Activated CD8-positive, alpha-beta memory T cell treated with anti-CD3 and anti-CD28 coated beads, Interleukin-2, amount 10 ng/mL, durations not matched to agents 7 days and 5 days (primary cell): ENCODE measurements around the gene TRDMT1. TPM values are rescaled to one million over a fixed set of nuclear protein-coding genes. Genes with fewer than 3 reads are reported as not detected.

Source experiments
- ATAC-seq: fragments of 150-1000 bp; cut with Tn5 transposase; one replicate; pipeline ENCODE4 v1.10.0; 2021; ENCODE audit warnings: moderate library complexity
- CTCF ChIA-PET: fragments of 350-600 bp; sonication (Branson Sonifier 250); formaldehyde crosslinking; loops from one replicate; lab custom pipeline; 2021; ENCODE audit warnings: antibody characterized with exemption; lab: Charles Lee
- DNase-seq: peaks from one replicate; pipeline ENCODE4 v3.0.0-alpha.2; 2020
- H3K27ac Mint-ChIP-seq: one replicate; pipeline ENCODE4 v1.8.0; 2021; ENCODE audit warnings: mild to moderate bottlenecking, mixed read lengths
- H3K27me3 Mint-ChIP-seq: one replicate; pipeline ENCODE4 v1.8.0; 2021; ENCODE audit warnings: mixed read lengths
- H3K36me3 Mint-ChIP-seq: one replicate; pipeline ENCODE4 v1.8.0; 2021; ENCODE audit warnings: mild to moderate bottlenecking, mixed read lengths
- H3K4me1 Mint-ChIP-seq: one replicate; pipeline ENCODE4 v1.8.0; 2021; ENCODE audit warnings: mixed read lengths
- H3K4me3 Mint-ChIP-seq: one replicate; pipeline ENCODE4 v1.8.0; 2021; ENCODE audit warnings: mild to moderate bottlenecking, moderate library complexity, mixed read lengths
- H3K9me3 Mint-ChIP-seq: one replicate; pipeline ENCODE4 v1.8.0; 2022; ENCODE audit warnings: low read depth, mixed read lengths
- total RNA-seq, 2 experiments: library from RNA; stranded (reverse); gene quantifications; one replicate each; pipeline ENCODE4 v1.2.3, GENCODE V29; 2021

Gene TRDMT1
- total RNA-seq, 2 experiments from 2014 or later, result 7.7 to 9.2 TPM

DNA sequence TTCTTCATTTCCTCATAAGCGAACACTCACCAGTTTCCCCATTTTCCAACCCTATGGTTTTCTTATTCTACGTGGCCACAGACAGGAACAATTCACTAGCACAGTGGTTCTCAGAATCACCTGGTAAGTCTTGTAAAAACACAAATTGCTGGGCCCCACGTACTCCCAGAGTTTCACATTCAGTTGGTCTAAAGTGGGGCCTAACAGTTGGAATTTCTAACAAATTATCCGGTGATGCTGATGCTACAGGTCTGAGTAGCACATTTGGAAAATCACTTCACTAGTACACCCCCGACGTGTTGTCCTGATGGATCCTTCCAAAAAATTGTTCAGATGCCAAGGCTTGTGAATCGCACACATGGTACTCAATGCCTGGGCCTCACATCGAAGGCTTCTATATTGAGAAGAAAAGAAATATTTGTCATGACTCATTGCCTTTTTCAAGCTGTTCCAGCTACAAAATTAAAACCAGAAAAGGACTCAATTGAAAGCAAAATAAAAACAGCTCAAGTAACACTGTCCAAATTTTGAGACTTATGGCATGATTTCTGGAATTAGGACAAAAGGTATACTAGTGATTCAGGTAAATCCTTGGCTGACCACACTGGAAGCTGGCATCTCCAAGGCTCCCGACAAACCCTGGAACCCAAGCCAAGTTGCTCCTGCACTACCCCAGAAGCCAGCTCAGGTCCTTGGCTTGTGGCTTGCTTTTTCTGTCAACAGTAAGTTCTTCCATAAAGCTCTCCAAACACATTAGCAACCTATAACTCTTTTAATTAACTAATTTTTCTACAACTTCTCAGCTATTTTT lies 13.7 kb upstream of the TRDMT1 start:
- Mint-ChIP-seq H3K4me3 (no peak overlapping the region), H3K36me3 (peaks cover 29% of the 10 kb centered on the region), H3K27ac (peak overlapping the region; percentile 96), H3K9me3 (no peaks in the 10 kb centered on the region), H3K27me3 (no peaks in the 10 kb centered on the region), H3K4me1 (peaks cover 60% of the 10 kb centered on the region)
- CTCF ChIA-PET, result interaction anchor here (1.4 to 2.7 kb wide), 3 partner anchors 9 to 14 kb away, joined by 8 to 42 read pairs (median 21); partner anchors contain the start of genes TRDMT1 and VIM
- no peak for ATAC-seq
- DNase-seq, result no peak

DNA sequence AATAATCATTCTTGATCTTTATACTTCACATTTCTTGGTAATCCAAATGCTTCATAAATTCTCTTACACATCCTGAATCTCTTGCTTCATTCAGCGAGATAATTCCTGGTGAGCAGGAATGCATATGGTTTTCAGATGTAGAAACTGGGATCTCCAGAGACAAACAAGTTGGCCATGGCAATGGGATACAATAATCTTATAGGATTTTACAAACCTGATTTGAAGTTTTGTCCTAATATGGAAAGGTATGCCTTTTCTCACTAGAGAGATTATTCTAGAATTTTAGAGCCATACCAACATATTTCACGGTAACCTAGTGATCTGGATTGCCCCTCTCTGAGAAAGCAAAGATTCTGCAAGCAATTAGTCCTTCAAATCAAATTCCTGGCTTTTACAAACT lies 13.1 kb upstream of the TRDMT1 start:
- H3K4me1 Mint-ChIP-seq, result peaks cover 59% of the 10 kb centered on the region
- no peaks in the 10 kb centered on the region for H3K27me3 Mint-ChIP-seq
- peaks cover 29% of the 10 kb centered on the region for H3K36me3 Mint-ChIP-seq
- peak overlapping the region; percentile 96 for H3K27ac Mint-ChIP-seq
- CTCF ChIA-PET, result interaction anchor here (2.7 to 4.2 kb wide), 2 partner anchors 12 to 14 kb away, joined by 24 to 42 read pairs; partner anchors contain the start of gene VIM
- H3K4me3 Mint-ChIP-seq, result no peak overlapping the region
- H3K9me3 Mint-ChIP-seq, result no peaks in the 10 kb centered on the region
- DNase-seq (no peak), ATAC-seq (no peak)

DNA sequence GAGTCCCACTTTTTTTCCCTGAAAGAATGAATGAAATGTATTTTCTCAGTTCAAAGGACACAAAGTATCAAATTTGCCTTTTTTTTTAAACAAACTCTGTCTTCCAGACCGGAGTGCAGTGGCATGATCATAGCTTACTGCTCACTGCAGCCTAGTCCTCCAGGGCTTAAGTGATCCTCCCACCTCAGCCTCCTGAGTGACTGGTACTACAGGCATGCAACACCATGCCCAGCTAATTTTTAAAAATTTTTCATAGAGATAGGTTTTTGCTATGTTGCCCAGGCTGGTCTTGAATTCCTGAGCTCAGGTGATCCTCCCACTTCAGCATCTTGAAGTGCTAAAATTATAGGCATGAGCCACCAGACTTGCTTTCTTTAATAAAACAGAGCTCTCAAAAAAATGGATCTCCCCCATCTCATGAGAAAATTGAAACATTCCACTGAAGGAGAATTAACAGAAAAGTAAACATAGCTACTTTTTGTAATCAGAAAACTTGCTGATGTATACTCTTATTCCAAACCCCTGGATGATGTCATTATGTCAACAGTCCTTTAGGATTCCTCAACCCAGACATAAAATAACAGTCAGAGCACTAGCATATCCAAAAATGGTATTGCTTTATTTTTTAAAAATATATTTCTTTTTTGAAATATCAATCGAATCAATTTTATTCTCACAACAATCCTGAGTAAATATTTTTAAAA lies 12.3 kb upstream of the TRDMT1 start:
- H3K4me3 Mint-ChIP-seq, result no peak overlapping the region
- peaks cover 26% of the 10 kb centered on the region for H3K36me3 Mint-ChIP-seq
- H3K9me3 Mint-ChIP-seq, result no peaks in the 10 kb centered on the region
- no peak for DNase-seq
- peaks cover 61% of the 10 kb centered on the region for H3K4me1 Mint-ChIP-seq
- H3K27ac Mint-ChIP-seq, result no peak overlapping the region
- no peaks in the 10 kb centered on the region for H3K27me3 Mint-ChIP-seq
- ATAC-seq, result no peak
- CTCF ChIA-PET, result interaction anchor here (0.6 to 4.2 kb wide), 4 partner anchors 13 to 92 kb away, joined by 4 to 24 read pairs (median 10); partner anchors contain the start of genes TRDMT1 and VIM

DNA sequence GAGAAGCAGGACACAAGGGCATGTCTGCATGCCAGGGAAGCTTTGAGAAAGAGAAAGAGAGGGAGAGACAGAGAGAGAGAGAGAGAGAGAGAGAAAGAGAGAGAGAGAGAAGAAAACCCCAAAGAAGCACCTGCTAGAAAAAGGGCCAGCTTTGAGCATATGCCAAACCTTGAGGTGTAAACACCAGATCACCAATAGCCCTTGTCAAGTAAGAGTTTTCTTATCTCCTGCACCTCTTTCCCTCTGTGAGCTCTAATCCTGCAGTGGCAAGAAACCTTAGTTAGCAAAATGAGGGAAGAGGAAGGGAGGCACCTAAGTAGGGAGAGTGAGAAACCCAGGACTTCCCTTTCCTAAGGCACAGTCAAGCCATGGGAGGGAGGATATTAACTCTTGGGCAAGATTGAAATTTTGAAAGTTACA lies 11.3 kb upstream of the TRDMT1 start:
- ATAC-seq (no peak), DNase-seq (no peak)
- Mint-ChIP-seq H3K4me1 (peaks cover 65% of the 10 kb centered on the region), H3K27ac (no peak overlapping the region), H3K36me3 (peaks cover 21% of the 10 kb centered on the region), H3K27me3 (no peaks in the 10 kb centered on the region), H3K4me3 (no peak overlapping the region), H3K9me3 (no peaks in the 10 kb centered on the region)
- CTCF ChIA-PET, result interaction anchor here (2.0 to 4.2 kb wide), 3 partner anchors 12 to 18 kb away, joined by 9 to 24 read pairs (median 11); partner anchors contain the start of genes TRDMT1 and VIM

DNA sequence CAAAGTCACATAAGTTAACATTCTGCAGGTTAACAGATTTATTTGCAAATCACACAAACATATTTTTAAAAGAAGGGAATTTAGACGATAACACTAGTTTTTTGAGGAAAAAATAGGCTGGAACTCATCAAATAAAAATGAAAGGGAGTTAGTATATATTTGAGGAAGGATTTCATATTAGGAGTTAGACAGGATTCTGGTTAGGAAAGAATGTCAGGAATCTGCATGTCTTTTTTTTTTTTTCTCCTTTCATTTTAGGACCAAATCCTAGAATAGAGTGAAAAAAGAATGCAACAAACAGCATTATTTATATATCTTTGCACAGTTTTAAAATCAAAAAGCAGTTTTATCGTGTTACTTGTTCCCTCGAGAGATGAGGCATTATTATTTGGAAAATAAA lies 8.9 kb upstream of the TRDMT1 start:
- DNase-seq (no peak), ATAC-seq (no peak)
- Mint-ChIP-seq H3K4me1 (peaks cover 61% of the 10 kb centered on the region), H3K36me3 (peaks cover 13% of the 10 kb centered on the region), H3K4me3 (no peak overlapping the region), H3K27ac (no peak overlapping the region), H3K9me3 (no peaks in the 10 kb centered on the region), H3K27me3 (no peaks in the 10 kb centered on the region)
- CTCF ChIA-PET, result interaction anchor here (4.2 kb wide), 1 partner anchor 17 kb away, joined by 24 read pairs; the partner anchor contains the start of gene VIM

DNA sequence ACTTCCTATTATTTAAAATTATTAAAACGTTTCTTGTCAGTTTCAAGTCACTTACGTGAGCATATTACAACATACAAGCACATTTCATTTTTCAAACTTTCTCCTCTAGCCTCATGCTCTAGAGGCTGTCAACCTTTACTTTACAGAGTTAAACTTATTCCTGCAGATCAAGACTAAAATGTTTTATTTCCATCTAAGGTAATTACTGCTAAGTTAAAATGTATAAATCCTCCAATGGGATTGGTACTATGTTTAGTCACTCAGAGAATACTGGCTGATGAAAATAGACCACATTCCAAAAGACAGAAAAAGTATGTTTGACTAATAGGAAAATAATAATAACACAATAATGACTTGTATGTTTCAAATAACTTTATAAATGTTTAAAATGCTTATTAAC lies 8.4 kb upstream of the TRDMT1 start:
- Mint-ChIP-seq H3K4me1 (peaks cover 59% of the 10 kb centered on the region), H3K27me3 (no peaks in the 10 kb centered on the region), H3K27ac (no peak overlapping the region), H3K4me3 (no peak overlapping the region), H3K9me3 (no peaks in the 10 kb centered on the region), H3K36me3 (peaks cover 9% of the 10 kb centered on the region)
- CTCF ChIA-PET, result no interaction called here
- ATAC-seq, result no peak
- DNase-seq, result no peak

DNA sequence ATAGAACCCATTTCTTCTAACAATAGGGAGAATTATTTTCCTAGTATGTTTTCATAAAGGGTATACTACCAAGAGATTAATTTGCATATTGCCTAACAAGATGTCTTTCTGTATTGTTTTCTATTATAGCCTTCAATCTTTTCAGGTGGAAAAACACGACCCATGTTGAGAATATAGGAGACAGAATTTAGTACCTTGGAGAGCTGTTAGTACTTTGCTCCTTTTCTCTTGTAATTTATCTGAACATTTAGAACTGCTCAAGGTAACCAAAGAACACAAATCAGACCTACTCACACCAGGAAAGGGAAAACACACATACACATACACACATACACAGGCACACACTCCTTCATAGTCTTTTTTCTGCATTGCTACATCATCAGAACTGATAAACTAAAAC lies 7.8 kb upstream of the TRDMT1 start:
- H3K9me3 Mint-ChIP-seq, result no peaks in the 10 kb centered on the region
- H3K36me3 Mint-ChIP-seq, result peaks cover 7% of the 10 kb centered on the region
- ATAC-seq (no peak), DNase-seq (no peak)
- peaks cover 57% of the 10 kb centered on the region for H3K4me1 Mint-ChIP-seq
- CTCF ChIA-PET, result interaction anchor here (4.9 kb wide), 1 partner anchor 19 kb away, joined by 51 read pairs; the partner anchor contains the start of gene VIM
- H3K27ac Mint-ChIP-seq, result peak overlapping the region; percentile 19
- H3K4me3 Mint-ChIP-seq, result no peak overlapping the region
- no peaks in the 10 kb centered on the region for H3K27me3 Mint-ChIP-seq

DNA sequence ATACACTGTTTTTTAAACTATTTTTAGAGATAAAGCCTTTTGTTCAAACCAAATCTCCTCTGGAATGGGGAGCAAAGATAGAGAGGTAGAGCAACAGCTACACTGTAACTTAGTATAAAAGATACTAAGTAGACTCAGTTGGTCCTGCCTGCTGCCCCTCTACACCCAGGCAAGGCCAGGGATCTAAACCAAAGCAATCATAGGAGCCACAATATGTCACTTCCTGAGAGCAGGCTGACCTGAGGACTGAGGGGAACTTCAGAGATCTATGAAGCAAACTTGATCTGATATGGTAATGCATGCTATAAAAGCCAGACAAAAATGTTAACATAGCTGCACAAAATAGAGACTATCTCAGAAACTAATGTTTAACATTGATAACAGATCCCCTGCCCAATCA lies 7.0 kb upstream of the TRDMT1 start:
- Mint-ChIP-seq H3K4me3 (no peak overlapping the region), H3K36me3 (peaks cover 5% of the 10 kb centered on the region), H3K9me3 (no peaks in the 10 kb centered on the region), H3K27ac (peak overlapping the region; percentile 61), H3K27me3 (no peaks in the 10 kb centered on the region), H3K4me1 (peaks cover 56% of the 10 kb centered on the region)
- ATAC-seq (no peak), DNase-seq (no peak)
- CTCF ChIA-PET, result interaction anchor here (1.2 to 4.9 kb wide), 2 partner anchors 11 to 20 kb away, joined by 3 to 51 read pairs; partner anchors contain the start of gene VIM

DNA sequence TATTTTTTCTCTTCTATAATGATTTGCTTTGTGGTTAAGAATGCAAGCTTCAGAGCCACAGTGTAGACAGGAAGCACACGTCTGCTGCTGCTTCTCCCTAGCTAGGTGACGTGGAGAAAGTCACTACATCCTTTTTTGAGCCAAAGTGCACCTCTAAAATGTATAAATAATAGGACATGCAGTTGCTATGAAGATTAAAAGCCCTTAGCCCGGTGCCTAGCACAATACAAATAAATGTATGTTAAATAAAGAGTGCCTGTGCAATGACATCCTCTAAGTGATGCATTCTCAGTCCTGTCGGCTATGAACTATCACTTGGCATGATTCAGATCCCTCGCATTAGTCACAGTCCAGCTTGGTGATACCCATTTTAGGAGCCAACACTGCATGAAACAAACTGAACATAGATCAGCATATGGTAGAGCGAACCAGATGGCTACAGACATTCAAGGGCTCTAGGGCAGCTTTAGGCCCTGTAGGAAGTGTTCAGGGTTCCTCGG lies 4.8 kb upstream of the TRDMT1 start:
- Mint-ChIP-seq H3K27me3 (no peaks in the 10 kb centered on the region), H3K9me3 (no peaks in the 10 kb centered on the region), H3K27ac (peak overlapping the region; percentile 81), H3K4me1 (peaks cover 58% of the 10 kb centered on the region), H3K4me3 (peak overlapping the region; percentile 31), H3K36me3 (peaks cover 3% of the 10 kb centered on the region)
- ATAC-seq (peak; percentile 79), DNase-seq (peak; percentile 66)
- CTCF ChIA-PET, result interaction anchor here (0.6 to 4.9 kb wide), 6 partner anchors 10 to 36 kb away, joined by 3 to 51 read pairs (median 4); partner anchors contain the start of gene VIM

DNA sequence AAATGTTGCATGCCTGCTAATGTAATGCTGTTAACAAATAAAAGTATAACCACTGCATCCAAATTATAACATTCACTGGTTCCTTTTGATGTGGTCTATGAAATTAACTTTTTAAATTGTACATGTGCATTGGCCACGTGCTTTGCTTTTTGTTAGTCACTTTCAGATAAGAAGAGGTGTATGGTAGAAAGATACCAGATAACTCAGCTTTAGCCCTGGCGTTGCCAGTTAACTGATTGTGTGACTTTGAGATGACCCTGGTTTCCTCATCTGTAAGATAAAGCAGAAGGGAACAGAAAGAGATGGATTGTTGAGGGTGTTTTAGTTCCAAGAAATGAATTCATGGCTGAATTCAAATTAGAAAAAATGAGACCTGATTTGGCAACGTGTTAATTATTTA lies 1.9 kb upstream of the TRDMT1 start:
- no peak for ATAC-seq
- no peaks in the 10 kb centered on the region for H3K9me3 Mint-ChIP-seq
- no peak overlapping the region for H3K27ac Mint-ChIP-seq
- H3K36me3 Mint-ChIP-seq, result peaks cover 3% of the 10 kb centered on the region
- no peak for DNase-seq
- no peaks in the 10 kb centered on the region for H3K27me3 Mint-ChIP-seq
- H3K4me3 Mint-ChIP-seq, result no peak overlapping the region
- CTCF ChIA-PET, result no interaction called here
- H3K4me1 Mint-ChIP-seq, result peaks cover 69% of the 10 kb centered on the region

DNA sequence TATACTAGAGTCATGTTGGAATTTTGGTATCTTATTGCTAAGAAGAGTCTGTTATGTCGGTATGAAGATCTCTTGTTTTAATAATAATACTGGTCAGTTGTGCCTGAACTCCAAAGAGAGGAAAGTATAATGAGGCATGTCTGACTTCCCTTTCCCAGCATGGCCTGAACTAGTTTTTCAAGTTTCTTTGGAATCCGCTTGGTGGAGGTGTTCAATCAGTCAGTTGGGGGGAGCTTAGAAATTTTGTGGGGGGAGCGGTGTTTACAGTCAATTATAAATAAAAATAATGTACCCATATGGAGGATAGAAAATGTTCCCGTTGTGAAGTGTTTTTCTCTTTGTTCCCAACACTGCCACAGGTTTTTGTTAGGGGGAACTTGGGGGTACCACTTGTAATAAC lies 1.5 kb upstream of the TRDMT1 start:
- Mint-ChIP-seq H3K4me3 (no peak overlapping the region), H3K9me3 (no peaks in the 10 kb centered on the region), H3K27me3 (no peaks in the 10 kb centered on the region), H3K36me3 (peaks cover 4% of the 10 kb centered on the region), H3K27ac (no peak overlapping the region), H3K4me1 (peaks cover 66% of the 10 kb centered on the region)
- DNase-seq, result no peak
- CTCF ChIA-PET, result no interaction called here
- no peak for ATAC-seq

DNA sequence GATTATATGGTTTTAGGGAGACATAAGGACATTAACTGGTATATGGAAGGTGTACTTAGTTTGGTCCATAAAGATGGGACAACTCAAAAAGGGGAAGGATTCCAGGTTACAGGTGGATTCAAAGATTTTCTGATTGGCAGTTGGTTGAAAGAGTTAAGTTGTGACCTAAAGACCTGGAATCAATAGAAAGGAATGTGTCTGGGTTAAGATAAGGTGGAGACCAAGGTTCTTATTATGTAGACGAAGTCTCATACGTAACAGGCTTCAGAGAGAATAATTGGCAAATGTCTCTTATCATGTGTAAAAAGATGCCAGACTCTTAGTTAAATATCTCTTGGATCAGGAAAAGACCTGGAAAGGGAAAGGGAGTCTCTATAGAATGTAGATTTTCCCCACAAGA lies 1.0 kb upstream of the TRDMT1 start:
- DNase-seq (no peak), ATAC-seq (no peak)
- H3K4me3 Mint-ChIP-seq, result no peak overlapping the region
- H3K36me3 Mint-ChIP-seq, result peaks cover 3% of the 10 kb centered on the region
- H3K9me3 Mint-ChIP-seq, result no peaks in the 10 kb centered on the region
- no peak overlapping the region for H3K27ac Mint-ChIP-seq
- CTCF ChIA-PET, result interaction anchor here (0.9 to 3.2 kb wide), 3 partner anchors 10 to 28 kb away, joined by 3 to 36 read pairs (median 11); partner anchors contain the start of gene VIM
- no peaks in the 10 kb centered on the region for H3K27me3 Mint-ChIP-seq
- H3K4me1 Mint-ChIP-seq, result peaks cover 65% of the 10 kb centered on the region

DNA sequence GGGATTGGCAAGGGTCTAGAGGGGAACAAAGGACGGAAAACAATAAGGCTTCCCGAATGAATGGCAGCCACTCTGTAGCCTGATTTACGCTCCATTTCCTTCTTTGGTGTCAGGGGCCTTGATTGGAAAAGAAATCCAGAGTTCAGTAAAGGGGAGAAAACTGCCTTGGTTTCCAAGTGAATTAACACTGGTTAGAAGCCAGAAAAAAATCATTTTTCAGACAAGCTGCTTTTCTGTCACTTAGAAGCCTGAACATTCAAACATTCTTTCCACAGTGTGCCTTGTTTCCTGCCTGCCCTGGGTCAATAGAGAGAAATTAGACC lies 283 bp upstream of the TRDMT1 start:
- H3K27ac Mint-ChIP-seq, result peak overlapping the region; percentile 87
- ATAC-seq (no peak), DNase-seq (no peak)
- CTCF ChIA-PET, result interaction anchor here (0.6 to 3.2 kb wide), 7 partner anchors 11 to 359 kb away, joined by 3 to 36 read pairs (median 3); partner anchors contain the start of gene VIM
- peaks cover 2% of the 10 kb centered on the region for H3K36me3 Mint-ChIP-seq
- peaks cover 59% of the 10 kb centered on the region for H3K4me1 Mint-ChIP-seq
- no peaks in the 10 kb centered on the region for H3K27me3 Mint-ChIP-seq
- peak overlapping the region; percentile 93 for H3K4me3 Mint-ChIP-seq
- H3K9me3 Mint-ChIP-seq, result no peaks in the 10 kb centered on the region
